Measurements from ENCODE around the gene CTDSPL.

DNA sequence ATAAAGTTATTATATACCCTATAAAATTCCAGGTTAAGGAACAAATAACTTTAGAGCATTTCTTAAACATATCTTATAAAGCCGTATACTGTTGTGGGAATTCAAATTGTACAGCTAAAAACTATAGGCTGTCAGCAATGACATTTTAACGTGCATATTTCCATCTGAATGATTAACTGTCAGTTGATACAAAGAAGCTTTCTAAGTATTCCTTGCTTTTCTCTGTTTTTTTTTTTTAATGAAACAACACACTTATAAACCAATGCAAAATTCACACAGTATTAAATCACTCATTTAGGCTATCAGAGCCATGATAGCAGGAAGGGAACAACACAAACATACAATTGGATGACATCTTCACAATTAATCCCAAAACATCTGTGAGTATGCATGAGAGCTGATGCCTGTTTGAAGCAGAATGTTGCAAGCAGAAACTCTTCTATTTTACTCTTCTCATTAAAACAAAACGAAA, 61.9 kb downstream of the CTDSPL start:
- no peak for TF ChIP-seq EZH2 (IDR thresholded peaks at IDR 0.05; ENCODE audit: insufficient read depth, poor library complexity, severe bottlenecking)
- TF ChIP-seq EZH2phosphoT487 (IDR thresholded peaks at IDR 0.05; ENCODE audit: insufficient read depth, low read depth), result no peak
